Measurements from ENCODE around the gene SBF2.
"Not testable (repeated sequence)": the region's sequence is repeated elsewhere in the genome, so short reads cannot be mapped to it uniquely, and the experiment has no call there.

SBF2 gene

DNA sequence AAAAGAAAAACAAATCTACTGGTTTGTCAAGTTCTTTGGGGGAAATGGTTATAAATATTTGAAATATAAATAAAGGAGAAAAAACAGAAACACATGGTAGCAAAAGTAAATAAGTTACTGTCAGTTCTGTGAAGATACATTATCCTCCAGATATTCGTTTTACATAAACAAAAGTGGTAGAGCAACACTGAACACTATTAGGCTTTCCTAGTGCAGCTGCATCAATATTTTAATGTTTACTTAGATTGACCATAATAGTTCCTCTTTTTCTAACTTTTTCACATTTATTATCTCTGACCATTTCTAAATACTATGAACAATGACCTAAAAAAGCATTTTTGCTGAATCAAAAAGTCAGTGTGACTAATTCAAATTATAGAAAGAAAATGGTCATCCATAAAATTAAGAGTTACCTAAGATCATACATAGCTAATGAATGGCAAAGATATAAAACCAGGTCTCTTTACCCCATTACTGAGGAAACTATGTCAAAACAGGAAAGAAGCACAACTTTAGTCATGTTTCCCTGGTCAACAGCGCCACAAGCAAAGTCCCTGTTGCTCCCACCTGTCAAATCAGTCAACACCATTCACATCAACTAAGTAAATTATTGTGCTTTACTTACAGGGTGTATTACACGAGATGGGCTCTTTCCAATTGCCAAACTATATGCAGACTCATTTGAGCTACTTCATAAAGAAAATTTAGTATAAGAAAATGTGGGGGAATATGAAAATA, 38.5 kb downstream of the SBF2 start:
- H3K27ac ChIP-seq = no peak overlapping the region
- TF ChIP-seq, protein P1, sequence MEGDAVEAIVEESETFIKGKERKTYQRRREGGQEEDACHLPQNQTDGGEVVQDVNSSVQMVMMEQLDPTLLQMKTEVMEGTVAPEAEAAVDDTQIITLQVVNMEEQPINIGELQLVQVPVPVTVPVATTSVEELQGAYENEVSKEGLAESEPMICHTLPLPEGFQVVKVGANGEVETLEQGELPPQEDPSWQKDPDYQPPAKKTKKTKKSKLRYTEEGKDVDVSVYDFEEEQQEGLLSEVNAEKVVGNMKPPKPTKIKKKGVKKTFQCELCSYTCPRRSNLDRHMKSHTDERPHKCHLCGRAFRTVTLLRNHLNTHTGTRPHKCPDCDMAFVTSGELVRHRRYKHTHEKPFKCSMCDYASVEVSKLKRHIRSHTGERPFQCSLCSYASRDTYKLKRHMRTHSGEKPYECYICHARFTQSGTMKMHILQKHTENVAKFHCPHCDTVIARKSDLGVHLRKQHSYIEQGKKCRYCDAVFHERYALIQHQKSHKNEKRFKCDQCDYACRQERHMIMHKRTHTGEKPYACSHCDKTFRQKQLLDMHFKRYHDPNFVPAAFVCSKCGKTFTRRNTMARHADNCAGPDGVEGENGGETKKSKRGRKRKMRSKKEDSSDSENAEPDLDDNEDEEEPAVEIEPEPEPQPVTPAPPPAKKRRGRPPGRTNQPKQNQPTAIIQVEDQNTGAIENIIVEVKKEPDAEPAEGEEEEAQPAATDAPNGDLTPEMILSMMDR (conservative IDR thresholded peaks at IDR 0.05) = no peak
- no peak for TF ChIP-seq ZFX (IDR thresholded peaks at IDR 0.05)

- not testable (repeated sequence) for H3K27ac ChIP-seq
Observed at GRCh38 chr11:10249448-10250131, 44.4 kb downstream of the SBF2 start.

- no peak overlapping the region for H3K27ac ChIP-seq
- TF ChIP-seq, protein P1 (conservative IDR thresholded peaks at IDR 0.05) = no peak
- TF ChIP-seq ZFX (IDR thresholded peaks at IDR 0.05) = no peak
Observed at GRCh38 chr11:10247011-10247410, 47.0 kb downstream of the SBF2 start.

GRCh38 chr11:10243896-10244575, 50.0 kb downstream of the SBF2 start:
- no peak overlapping the region for H3K27ac ChIP-seq
- TF ChIP-seq ZFX (IDR thresholded peaks at IDR 0.05) = no peak
- TF ChIP-seq, protein P1 (conservative IDR thresholded peaks at IDR 0.05) = no peak

- no peak overlapping the region for H3K27ac ChIP-seq
- TF ChIP-seq ZFX (IDR thresholded peaks at IDR 0.05) = no peak
- TF ChIP-seq, protein P1 (conservative IDR thresholded peaks at IDR 0.05) = no peak
Observed at GRCh38 chr11:10236840-10237239, 57.2 kb downstream of the SBF2 start.

DNA sequence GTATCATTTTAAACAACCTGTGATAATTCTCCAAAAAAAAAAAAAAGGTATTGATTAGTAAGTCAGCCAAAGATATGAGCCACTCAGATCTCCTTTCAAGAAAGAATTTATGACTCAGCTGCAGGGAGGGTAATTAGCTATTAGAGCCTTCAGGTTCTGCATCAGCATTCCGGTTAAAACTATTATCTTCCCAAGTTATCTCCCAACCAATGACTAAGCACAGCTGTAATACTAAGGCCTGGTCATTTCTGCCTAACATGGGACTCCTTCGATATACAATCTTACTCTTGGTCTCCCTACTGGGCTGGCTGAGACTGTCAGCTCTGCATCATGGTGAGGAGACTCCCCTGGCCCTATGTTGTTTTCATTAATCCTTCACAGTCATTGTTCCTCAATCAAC, 60.4 kb downstream of the SBF2 start:
- H3K27ac ChIP-seq = no peak overlapping the region
- TF ChIP-seq, protein P1 (conservative IDR thresholded peaks at IDR 0.05) = no peak
- TF ChIP-seq ZFX (IDR thresholded peaks at IDR 0.05) = no peak

DNA sequence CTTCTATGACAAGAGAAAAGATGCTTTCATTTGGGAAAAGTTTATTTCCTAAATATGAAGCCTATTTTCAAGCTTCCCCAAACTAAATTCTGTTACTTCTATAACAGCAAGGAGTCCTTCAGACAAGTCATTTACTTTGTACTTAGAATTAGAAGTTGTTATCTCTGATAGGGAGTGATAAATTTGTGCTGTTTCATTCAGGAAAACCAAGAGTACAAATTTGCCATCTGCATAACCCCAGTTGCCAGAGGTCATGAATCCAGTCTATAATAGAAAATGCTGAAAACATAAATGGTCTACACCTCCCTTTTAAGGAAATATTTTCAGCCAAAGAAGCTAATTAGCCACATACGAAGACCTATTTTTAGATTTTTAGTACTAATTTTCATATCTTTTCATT, 61.3 kb downstream of the SBF2 start:
- no peak overlapping the region for H3K27ac ChIP-seq
- TF ChIP-seq ZFX (IDR thresholded peaks at IDR 0.05) = no peak
- TF ChIP-seq, protein P1 (conservative IDR thresholded peaks at IDR 0.05) = no peak

DNA sequence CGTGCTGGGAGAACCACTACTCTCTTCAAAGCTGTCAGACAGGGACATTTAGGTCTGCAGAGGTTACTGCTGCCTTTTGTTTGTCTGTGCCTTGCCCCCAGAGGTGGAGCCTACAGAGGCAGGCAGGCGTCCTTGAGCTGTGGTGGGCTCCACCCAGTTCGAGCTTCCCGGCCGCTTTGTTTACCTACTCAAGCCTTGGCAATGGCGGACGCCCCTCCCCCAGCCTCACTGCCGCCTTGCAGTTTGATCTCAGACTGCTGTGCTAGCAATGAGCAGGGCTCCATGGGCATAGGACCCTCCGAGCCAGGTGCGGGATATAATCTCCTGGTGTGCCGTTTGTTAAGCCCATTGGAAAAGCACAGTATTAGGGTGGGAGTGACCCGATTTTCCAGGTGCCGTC, 62.2 kb downstream of the SBF2 start:
- H3K27ac ChIP-seq = not testable (repeated sequence)

Measured in C4-2B (cell line).